Upper lobe of right lung (tissue), 1 donor: ENCODE data around the gene PEX26. TPM values are rescaled to one million over a fixed set of nuclear protein-coding genes. Genes with fewer than 3 reads are reported as not detected.

Source experiments
- ATAC-seq: fragments of 200-7000 bp; cut with Tn5 transposase; one replicate; pipeline ENCODE4 v1.9.1; 2020; ENCODE audit warnings: mild to moderate bottlenecking, moderate library complexity
- DNase-seq: peaks from one replicate; pipeline ENCODE4 v3.0.0-alpha.2; 2020
- H3K27ac ChIP-seq: fragments of 200-600 bp; one replicate; pipeline ENCODE4 v1.8.0; 2022
- H3K27me3 ChIP-seq: fragments of 200-600 bp; one replicate; pipeline ENCODE4 v1.8.0; 2022; ENCODE audit warnings: mild to moderate bottlenecking
- H3K36me3 ChIP-seq: fragments of 200-600 bp; one replicate; pipeline ENCODE4 v1.8.0; 2022
- H3K4me1 ChIP-seq: fragments of 200-600 bp; one replicate; pipeline ENCODE4 v1.8.0; 2022
- H3K4me3 ChIP-seq: fragments of 200-600 bp; one replicate; pipeline ENCODE4 v1.8.0; 2022; ENCODE audit warnings: mild to moderate bottlenecking
- H3K9me3 ChIP-seq: fragments of 200-600 bp; one replicate; pipeline ENCODE4 v1.8.0; 2022
- CTCF ChIP-seq: fragments of 200-600 bp; IDR thresholded peaks from one replicate; pipeline ENCODE4 v1.8.0; 2022; ENCODE audit warnings: antibody characterized with exemption
- intact Hi-C: fragments of 100-400 bp; cut with DNase I; formaldehyde crosslinking; loops from one replicate; pipeline ENCODE4 v1.11.0; 2022
- total RNA-seq: library from RNA; stranded (reverse); fragmentation: NEBNext Ultra II Directional; extraction: Animal tissue kit (Norgen Biotek cat#: 25700); gene quantifications from one replicate; pipeline ENCODE4 v1.2.1, GENCODE V29; 2021
- donor health status: DM: no; HTN: yes; CAD: no; lungs with severe emphysema.

PEX26 gene
- total RNA-seq, 1 donor from 2014 or later = 35.5 TPM

GRCh38 chr22:18078329-18079041, 695 bp downstream of the PEX26 start:
- Histone ChIP-seq H3K27ac (peak overlapping the region; percentile 91), H3K27me3 (no peaks in the 10 kb centered on the region), H3K4me3 (peak overlapping the region; percentile 93), H3K9me3 (no peaks in the 10 kb centered on the region), H3K36me3 (peaks cover 35% of the 10 kb centered on the region), H3K4me1 (peaks cover 23% of the 10 kb centered on the region)
- intact Hi-C loops = loop anchor here (5.0 to 10.0 kb wide), 3 partner anchors 94 to 251 kb away; no protein-coding TSS in a partner anchor
- ATAC-seq (peak; percentile 52), DNase-seq (peak; percentile 77)
- no peak for TF ChIP-seq CTCF

GRCh38 chr22:18079706-18080233, 2.0 kb downstream of the PEX26 start:
- ATAC-seq (no peak), DNase-seq (no peak)
- Histone ChIP-seq H3K36me3 (peaks cover 46% of the 10 kb centered on the region), H3K9me3 (no peaks in the 10 kb centered on the region), H3K4me3 (no peak overlapping the region), H3K27ac (no peak overlapping the region), H3K27me3 (no peaks in the 10 kb centered on the region), H3K4me1 (peaks cover 23% of the 10 kb centered on the region)
- intact Hi-C loops = loop anchor here (5.0 to 10.0 kb wide), 3 partner anchors 95 to 252 kb away; no protein-coding TSS in a partner anchor
- TF ChIP-seq CTCF = no peak

GRCh38 chr22:18081416-18081815, 3.6 kb downstream of the PEX26 start:
- H3K27ac ChIP-seq = no peak overlapping the region
- ATAC-seq (no peak), DNase-seq (no peak)
- peaks cover 63% of the 10 kb centered on the region for H3K36me3 ChIP-seq
- H3K4me1 ChIP-seq = peaks cover 14% of the 10 kb centered on the region
- intact Hi-C loops = no loop called here
- no peak for TF ChIP-seq CTCF
- no peak overlapping the region for H3K4me3 ChIP-seq
- no peaks in the 10 kb centered on the region for H3K27me3 ChIP-seq
- no peaks in the 10 kb centered on the region for H3K9me3 ChIP-seq

- Histone ChIP-seq H3K27ac (no peak overlapping the region), H3K9me3 (no peaks in the 10 kb centered on the region), H3K4me1 (peaks cover 7% of the 10 kb centered on the region), H3K4me3 (no peak overlapping the region), H3K36me3 (peaks cover 72% of the 10 kb centered on the region), H3K27me3 (no peaks in the 10 kb centered on the region)
- intact Hi-C loops = no loop called here
- DNase-seq (no peak), ATAC-seq (no peak)
- no peak for TF ChIP-seq CTCF
Observed at GRCh38 chr22:18082467-18082866, 4.7 kb downstream of the PEX26 start.

- ATAC-seq (no peak), DNase-seq (no peak)
- peaks cover 7% of the 10 kb centered on the region for H3K4me1 ChIP-seq
- H3K27ac ChIP-seq = no peak overlapping the region
- no peak overlapping the region for H3K4me3 ChIP-seq
- H3K36me3 ChIP-seq = peaks cover 81% of the 10 kb centered on the region
- no peak for TF ChIP-seq CTCF
- H3K9me3 ChIP-seq = no peaks in the 10 kb centered on the region
- H3K27me3 ChIP-seq = no peaks in the 10 kb centered on the region
- intact Hi-C loops = no loop called here
Observed at GRCh38 chr22:18083406-18083805, 5.6 kb downstream of the PEX26 start.
